Activated CD8-positive, alpha-beta memory T cell treated with anti-CD3 and anti-CD28 coated beads for 48 hours (primary cell): ENCODE results near the gene SLC25A25.

ENCODE experiments used
- DNase-seq, 3 experiments: peaks; one replicate each; pipeline ENCODE4 v3.0.0-alpha.2; 2020; ENCODE audit warnings: low read depth in 2 of 3, low spot score in 2 of 3

The SLC25A25 gene

DNA sequence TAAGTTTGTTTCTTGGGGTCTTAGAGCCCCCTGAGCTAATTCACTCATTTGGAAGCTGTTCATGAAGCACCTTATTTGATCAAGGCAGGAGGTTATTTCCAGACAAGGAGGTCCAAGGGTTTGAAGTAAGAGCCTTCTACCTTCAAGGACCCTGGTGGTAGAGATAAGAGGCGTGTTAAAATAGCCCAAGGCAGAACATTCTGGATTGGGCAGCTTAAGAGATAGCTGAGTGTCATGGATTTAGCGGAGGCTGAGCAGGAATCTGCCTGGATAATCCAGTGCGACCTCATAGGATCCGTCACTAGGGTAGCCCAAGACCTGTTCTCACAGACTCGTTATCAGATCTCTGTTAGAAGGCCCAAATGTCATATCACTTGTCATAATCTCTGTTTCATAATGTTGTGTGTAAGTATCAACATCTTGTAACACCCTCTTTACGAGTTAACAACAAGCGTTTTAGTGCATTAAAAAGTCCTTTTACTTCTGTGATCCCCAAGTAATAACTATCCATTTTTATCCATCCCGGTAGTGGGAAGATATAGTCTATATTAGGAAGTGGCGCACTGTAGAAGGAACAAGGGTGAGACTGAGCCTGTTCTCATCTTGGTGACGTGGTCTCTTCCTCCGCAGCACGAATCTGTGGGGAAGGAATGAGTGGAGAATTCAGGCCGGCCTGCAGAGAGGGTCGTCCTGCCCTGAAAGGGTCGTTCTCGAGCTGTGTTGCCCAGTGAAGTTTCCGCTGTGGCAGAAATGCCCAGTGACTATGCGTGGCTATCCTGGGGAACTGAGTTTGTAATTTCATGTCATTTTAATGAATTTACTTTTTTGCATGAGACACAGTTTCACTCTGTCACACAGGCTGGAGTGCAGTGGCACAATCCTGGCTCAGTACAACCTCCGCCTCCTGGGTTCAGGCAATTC, 28.8 kb downstream of the SLC25A25 start:
- no peak for DNase-seq

DNA sequence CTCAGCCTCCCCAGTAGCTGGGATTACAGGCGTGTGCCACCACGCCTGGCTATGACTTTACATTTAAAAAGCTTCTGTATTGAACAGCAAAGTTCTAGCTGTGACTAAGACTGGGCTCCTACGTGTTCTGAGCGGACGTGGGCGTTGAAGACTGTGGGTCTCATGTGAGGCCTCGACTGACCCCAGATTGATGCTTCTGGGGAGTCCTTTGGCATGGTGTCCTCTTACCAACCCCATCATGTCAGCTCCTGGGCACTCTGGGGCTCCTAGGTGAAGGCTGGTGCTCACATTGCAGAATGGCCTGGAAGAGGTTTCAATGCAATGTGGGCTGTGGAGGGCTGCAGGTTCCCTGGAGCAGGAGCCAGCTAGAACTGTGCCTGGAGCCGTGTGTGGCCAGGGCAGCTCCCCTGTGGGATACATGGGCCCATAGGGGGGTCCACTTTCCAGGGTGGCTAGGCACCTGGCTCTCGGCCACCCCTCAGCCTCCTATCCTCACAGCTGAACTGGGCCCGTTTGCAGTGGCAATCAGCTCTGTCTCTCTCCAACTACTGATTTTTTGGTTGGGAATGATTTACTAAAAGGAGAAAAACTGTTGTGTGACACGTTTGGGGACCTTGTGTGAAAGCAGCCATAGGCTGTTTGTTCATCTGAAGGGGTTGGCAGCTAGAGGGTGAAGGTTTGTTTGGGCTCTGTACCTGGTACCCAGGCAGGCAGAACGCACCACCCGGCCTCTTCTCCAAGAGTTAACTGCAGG, 29.7 kb downstream of the SLC25A25 start:
- DNase-seq = no peak

DNA sequence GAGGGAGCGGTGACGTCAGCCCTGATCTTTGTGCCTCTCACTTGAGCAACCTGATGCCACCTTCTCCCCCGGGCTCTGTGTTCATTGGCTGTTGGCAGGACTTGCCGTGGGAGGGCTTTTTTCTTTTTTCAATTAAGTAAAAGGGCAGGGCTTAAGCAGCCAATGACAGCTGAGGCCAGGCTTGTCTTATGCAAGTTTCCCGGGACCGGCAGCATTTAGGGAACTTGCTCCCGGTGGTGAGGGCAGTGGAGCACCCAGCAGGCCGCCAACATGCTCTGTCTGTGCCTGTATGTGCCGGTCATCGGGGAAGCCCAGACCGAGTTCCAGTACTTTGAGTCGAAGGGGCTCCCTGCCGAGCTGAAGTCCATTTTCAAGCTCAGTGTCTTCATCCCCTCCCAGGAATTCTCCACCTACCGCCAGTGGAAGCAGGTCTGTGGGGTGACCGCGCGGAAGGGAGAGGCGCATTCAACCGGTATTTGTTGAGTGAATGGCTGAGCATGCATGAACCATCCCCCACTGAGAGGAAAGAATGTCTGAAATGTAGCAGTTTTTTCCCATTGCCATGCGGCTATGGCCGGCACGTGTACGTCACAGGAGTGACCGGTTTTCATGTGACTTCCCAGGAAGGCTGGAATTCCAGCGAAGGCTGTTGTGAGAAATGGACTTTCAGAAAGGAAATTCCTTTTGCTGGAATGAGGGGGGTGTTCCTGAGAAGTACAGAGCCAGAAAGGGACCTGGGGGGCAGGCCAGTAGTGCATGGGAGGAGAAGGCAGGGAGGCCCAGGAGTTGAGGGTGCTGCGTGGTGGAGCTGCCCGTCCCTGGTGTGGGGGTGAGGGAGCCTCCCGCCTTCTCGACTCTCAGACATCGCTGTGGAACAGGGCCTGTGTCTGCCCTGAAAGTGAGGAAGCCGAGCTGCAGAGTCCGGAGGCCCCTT, 30.5 kb downstream of the SLC25A25 start:
- peak in 2 of 3 experiments; percentile 36 to 43 for DNase-seq

DNA sequence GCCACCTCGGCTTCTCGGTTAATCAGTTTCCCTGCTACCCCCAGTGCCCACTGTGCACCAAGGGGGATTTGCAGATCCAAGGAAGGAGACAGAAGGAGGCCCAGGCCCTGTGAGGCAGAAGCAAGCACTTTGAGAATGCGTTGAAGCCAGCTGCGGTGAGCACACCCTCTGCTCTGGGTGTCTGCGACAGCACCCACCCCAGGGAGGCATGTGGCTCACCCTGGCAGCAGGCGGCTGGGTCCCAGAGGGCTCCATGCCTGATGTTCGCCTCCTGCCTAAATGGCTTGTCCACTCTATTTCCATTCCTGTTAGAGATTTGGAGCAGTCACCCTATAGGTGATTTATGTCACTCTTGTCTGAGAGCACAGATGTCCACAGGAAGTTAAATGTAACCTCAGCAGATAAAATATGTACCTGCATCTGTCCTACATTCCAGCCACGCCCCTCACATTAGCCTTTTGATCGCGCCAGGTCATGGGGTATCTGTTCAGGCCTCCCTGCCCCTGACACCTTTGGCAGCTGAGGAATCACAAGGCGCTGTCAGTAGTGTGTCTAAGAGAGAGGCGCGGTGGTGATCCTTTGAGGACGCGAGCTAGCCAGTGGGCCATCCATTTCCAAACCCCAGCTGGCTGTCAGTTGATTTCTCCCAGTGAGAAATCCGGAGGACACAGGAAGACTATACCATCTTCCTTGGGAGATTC, 31.3 kb downstream of the SLC25A25 start:
- DNase-seq = no peak

DNA sequence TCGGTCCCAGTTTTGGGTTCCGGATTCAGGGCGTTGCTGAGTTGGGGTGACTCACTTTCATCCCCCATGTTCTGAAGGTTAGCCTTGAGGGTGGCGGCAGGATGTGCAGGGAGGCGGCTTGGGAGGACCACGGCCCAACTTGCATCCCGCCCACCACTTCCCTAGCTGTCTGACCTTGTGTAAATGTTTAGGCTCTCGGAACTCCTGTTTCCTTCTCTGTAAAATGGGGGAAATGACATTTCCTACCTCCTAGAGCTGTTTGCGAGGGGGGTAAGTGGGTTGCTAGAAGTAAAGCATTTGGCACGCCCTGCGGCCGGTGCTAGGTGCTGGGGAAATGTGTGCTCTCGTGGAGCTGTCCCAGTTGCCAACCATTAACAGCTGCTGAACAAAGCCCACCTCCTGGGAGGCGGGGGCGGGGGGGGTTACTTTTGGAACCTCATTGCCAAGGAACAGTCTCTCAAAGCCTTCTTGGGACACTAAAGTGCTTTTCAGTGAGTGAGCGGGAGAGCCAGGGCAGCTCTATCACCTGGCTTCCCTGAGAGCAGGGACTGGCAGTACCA, 32.0 kb downstream of the SLC25A25 start:
- no peak for DNase-seq

DNA sequence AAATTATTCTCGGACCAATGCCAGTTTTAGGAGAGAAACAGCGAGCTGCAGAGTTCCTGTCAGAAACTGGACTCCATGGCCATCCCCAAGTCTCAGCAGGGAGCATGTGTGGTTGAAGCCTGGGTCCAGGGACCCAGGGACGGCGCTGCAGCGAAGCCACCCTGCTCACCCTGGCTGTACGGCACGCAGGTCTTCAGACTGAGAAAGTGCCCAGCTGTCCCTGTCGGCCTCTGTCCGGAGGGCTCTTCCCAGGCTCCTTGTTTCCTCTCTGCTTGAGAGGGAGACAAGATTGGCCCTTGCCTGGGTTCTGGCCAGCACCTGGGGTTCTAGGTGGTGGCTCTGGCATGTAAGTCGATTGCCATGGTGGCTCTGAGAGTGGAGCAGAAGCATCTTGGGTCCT, 32.5 kb downstream of the SLC25A25 start:
- no peak for DNase-seq

DNA sequence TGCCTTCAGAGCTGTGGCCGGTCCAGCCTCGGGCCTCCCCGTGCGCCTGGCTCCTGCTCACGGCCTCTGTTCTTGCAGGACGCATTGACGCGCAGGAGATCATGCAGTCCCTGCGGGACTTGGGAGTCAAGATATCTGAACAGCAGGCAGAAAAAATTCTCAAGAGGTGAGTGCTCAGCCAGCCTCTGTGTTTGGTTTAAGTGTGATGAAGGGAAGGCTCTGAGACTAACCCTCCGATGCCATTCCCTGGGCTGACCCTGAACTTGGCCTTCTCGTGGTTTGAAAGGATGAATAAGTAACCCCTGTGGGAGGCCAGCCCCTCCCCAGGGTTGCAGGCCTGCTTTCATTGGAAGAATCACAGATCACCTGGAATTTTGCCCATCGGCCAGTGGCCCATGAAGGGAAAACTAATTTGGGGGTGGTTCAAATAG, 33.2 kb downstream of the SLC25A25 start:
- no peak for DNase-seq

DNA sequence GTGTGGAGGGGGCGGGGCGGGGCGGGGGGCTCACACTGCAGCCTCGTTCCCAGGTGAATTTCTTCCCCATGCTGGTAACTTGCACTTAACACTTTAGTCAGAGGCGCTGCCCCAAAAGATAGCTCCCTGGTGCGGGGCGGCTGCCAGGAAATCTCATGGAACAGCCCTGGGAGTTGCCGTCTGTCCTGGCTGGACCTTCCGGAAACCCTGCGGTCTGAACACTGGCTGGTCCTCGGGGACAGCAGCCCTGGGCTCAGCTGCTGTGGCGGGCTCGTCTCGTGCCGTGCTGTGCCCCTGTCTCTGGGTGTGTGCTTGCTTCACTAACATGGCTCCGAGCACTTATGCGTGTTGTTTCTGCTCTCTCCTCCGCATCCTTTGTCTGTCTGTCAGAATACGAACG, 33.7 kb downstream of the SLC25A25 start:
- no peak for DNase-seq

DNA sequence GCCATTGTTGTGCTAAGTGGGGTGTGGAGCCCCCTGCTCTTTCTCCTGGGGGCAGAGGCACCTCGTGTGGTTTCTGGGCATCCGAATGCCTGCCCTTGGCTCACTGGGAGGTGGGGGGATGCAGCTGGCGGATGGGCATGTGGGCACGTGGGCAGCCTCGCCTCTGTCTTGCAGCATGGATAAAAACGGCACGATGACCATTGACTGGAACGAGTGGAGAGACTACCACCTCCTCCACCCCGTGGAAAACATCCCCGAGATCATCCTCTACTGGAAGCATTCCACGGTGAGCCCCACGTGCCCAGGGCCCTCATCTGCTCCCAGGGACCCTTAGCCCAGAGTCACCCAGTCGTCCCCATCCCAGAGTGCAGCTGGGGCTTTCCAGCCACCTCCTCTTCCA, 34.2 kb downstream of the SLC25A25 start:
- no peak for DNase-seq

DNA sequence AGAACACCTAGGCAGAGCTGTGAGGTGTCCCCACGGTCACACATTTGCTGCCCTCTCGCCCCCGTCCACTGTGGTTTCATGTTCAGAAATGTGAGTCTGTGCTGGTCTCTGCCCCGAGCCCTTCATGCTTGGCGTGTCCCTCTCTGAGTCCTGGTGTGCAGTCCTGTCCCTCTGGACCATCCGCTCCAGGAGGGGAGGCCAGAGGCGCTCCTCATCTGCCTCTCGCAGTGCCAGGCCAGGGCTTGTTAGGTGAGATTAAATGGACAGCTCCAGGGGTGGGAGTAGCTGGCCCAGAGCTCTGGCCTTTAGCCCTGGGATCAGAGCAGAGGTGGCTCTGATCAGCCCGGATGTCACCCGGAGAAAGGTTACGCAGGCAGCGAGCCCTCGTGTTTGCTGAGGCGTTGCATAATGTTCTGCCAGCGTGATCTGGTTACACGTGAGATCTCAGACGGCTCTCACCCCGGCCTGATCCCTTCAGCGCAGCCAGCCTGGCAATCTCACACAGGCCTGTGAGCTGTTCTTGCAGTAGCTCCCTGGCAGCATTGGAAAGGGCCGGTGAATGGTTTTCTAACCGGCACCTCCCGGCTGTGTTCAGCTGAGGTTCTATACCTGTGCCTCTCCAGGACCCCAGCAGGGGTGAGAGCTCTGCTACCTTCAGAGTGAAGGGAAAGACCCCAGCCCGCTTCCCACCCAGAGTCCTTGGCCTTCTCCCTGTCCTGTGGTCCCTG, 35.0 kb downstream of the SLC25A25 start:
- DNase-seq = no peak

DNA sequence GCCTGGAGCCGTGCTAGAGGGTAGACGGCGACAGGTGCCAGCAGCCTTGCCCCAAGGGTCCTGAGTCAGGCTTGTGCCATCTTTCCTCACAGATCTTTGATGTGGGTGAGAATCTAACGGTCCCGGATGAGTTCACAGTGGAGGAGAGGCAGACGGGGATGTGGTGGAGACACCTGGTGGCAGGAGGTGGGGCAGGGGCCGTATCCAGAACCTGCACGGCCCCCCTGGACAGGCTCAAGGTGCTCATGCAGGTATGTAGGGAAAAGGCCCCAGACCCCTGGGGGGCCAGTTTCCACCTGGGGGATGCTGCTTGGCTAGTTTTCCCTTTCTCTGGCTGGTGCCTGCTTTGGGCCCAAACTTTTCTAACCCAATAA, 35.5 kb downstream of the SLC25A25 start:
- DNase-seq = no peak

DNA sequence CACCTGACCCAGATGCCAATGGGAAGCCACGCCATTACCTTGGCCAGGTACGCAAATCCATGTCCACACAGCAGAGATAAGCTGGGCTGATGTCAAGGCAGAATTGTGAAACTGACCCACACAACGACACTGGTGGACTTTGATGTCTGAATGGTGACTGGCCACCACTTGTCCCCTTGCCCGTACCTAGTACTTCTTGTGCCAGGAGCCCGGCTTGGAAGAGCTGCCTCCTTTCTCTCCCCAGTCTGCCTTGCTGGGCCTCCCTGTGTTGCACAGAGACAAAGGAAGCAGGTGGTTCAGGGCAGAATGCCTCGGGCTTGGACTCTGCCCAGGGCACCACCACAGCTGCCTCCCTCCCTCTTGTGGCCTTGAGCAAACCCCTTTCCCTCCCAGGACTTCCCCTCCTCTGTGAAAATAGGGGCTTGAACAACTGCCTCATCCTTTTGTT, 36.2 kb downstream of the SLC25A25 start:
- DNase-seq = no peak

DNA sequence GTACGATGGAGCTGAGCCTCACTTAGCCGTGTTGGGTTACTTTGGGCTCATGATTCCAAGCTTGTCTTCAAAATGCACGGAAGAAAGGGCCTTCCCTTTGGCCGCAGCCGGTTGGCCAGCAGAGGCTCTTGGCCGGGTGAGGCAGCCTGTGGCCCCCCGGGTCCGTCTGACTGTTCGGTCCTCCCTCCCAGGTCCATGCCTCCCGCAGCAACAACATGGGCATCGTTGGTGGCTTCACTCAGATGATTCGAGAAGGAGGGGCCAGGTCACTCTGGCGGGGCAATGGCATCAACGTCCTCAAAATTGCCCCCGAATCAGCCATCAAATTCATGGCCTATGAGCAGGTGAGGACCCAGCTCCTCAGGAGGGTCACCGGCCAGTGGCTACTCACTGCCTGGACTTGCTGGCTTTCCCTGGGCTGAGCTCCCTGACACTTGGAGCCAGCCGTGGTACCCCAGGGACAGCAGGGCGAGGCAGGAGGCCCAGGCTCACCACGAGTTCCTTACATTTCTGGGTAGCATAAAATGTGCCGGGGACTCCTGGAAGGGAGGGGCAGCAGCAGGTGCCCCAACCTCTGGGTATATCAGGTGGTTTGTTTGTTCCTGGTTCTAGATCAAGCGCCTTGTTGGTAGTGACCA, 37.6 kb downstream of the SLC25A25 start:
- no peak for DNase-seq

DNA sequence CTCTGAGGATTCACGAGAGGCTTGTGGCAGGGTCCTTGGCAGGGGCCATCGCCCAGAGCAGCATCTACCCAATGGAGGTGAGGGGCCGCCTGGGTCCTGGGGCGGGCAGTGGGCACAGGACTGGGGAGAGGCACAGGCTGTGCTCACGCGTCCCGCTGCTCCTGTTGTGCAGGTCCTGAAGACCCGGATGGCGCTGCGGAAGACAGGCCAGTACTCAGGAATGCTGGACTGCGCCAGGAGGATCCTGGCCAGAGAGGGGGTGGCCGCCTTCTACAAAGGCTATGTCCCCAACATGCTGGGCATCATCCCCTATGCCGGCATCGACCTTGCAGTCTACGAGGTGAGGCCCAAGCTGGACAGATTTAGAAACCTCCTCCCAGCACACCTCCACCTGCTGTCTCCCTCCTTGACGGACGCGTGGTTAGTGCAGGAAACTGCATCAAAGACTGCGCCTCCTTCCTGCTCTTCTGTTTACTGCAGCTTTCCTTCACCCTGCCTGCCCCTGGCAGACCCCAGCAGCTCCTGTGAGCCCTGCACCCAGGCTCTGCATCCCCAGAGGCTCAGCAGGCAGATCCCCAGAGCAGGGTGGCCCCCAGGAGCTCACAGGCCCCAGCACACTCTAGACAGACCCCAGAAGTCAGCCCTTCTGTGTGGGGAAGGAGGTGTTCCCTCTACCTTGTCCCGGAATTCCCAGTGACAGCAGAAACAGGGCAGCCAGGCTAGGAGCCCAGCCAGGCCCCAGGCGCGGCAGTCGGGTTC, 38.3 kb downstream of the SLC25A25 start:
- no peak for DNase-seq

DNA sequence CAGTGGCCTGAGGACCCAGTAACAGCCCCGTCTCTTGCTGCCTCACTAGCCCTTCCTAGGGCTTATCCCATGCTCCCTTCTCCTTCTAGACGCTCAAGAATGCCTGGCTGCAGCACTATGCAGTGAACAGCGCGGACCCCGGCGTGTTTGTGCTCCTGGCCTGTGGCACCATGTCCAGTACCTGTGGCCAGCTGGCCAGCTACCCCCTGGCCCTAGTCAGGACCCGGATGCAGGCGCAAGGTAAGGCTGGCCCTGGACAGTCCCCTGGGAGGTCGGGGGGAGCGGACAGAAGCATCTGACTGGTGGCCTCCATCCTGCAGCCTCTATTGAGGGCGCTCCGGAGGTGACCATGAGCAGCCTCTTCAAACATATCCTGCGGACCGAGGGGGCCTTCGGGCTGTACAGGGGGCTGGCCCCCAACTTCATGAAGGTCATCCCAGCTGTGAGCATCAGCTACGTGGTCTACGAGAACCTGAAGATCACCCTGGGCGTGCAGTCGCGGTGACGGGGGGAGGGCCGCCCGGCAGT, 39.0 kb downstream of the SLC25A25 start:
- no peak for DNase-seq

DNA sequence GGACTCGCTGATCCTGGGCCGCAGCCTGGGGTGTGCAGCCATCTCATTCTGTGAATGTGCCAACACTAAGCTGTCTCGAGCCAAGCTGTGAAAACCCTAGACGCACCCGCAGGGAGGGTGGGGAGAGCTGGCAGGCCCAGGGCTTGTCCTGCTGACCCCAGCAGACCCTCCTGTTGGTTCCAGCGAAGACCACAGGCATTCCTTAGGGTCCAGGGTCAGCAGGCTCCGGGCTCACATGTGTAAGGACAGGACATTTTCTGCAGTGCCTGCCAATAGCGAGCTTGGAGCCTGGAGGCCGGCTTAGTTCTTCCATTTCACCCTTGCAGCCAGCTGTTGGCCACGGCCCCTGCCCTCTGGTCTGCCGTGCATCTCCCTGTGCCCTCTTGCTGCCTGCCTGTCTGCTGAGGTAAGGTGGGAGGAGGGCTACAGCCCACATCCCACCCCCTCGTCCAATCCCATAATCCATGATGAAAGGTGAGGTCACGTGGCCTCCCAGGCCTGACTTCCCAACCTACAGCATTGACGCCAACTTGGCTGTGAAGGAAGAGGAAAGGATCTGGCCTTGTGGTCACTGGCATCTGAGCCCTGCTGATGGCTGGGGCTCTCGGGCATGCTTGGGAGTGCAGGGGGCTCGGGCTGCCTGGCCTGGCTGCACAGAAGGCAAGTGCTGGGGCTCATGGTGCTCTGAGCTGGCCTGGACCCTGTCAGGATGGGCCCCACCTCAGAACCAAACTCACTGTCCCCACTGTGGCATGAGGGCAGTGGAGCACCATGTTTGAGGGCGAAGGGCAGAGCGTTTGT, 39.6 kb downstream of the SLC25A25 start:
- DNase-seq = no peak
